GM12801 (cell line): Measurements from ENCODE around the gene CCDC9B.

ENCODE experiments used
- TF ChIP-seq, protein P1 (sequence below): IDR thresholded peaks from one replicate; pipeline ENCODE4 v1.5.1; 2011; ENCODE audit warnings: control low read depth; ENCODE audit not compliant: insufficient read length; ENCODE audit errors: extremely low read depth

CCDC9B gene

DNA sequence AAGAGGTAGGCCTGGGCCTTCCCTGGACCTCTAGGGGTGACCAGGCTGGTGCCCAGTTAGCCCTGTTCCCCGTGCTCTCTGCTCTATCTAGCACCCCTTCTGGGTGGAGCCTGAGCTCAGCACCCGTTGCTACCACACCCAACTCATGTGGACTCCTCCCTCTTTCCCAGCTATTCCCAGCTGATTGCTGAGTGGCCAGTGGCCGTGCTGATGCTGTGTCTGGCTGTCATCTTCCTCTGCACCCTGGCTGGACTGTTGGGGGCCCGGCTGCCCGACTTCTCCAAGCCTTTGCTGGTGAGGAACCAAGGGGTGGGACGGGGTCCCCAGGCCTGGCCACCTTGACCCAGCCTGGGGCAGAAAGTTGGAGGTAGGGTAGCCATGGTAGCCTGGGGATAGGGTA lies 23.5 kb upstream of the CCDC9B start:
- TF ChIP-seq, protein P1, sequence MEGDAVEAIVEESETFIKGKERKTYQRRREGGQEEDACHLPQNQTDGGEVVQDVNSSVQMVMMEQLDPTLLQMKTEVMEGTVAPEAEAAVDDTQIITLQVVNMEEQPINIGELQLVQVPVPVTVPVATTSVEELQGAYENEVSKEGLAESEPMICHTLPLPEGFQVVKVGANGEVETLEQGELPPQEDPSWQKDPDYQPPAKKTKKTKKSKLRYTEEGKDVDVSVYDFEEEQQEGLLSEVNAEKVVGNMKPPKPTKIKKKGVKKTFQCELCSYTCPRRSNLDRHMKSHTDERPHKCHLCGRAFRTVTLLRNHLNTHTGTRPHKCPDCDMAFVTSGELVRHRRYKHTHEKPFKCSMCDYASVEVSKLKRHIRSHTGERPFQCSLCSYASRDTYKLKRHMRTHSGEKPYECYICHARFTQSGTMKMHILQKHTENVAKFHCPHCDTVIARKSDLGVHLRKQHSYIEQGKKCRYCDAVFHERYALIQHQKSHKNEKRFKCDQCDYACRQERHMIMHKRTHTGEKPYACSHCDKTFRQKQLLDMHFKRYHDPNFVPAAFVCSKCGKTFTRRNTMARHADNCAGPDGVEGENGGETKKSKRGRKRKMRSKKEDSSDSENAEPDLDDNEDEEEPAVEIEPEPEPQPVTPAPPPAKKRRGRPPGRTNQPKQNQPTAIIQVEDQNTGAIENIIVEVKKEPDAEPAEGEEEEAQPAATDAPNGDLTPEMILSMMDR, result no peak

DNA sequence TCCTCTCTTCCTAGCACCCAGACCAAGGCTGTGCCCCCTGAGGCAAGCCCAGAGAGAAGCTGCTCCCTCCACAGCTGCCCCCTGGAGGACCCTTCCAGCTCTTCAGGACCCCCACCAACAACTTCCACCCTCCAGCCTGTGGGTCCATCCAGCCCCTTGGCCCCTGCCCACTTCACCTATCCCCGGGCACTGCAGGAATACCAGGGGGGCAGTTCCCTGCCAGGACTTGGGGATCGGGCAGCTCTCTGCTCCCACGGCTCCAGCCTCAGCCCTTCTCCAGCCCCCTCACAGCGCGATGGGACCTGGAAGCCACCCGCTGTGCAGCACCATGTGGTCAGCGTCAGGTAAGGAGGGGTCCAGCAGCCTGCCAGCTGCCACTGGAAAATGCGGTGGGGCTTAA lies 22.9 kb upstream of the CCDC9B start:
- TF ChIP-seq, protein P1, result no peak

DNA sequence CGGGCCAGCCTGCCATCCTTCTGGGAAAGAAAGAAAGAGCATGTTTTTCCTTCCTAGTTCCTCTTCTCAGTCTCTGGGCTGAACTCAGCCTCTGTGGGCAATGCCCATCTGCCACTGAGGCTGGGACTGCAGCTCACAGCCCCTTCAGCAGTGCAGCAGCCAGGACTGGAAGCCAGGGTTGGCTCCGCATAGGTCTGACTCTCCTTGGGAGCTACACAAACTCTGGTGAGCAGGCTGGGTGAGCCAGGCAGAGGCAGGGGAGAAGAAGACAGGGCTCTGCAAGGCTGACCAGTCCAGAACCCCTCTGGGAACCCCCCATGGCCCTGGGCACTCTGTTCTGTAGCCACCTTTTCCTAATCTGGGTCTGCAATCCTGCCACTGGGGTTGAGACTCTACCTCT lies 20.9 kb upstream of the CCDC9B start:
- TF ChIP-seq, protein P1, result no peak

DNA sequence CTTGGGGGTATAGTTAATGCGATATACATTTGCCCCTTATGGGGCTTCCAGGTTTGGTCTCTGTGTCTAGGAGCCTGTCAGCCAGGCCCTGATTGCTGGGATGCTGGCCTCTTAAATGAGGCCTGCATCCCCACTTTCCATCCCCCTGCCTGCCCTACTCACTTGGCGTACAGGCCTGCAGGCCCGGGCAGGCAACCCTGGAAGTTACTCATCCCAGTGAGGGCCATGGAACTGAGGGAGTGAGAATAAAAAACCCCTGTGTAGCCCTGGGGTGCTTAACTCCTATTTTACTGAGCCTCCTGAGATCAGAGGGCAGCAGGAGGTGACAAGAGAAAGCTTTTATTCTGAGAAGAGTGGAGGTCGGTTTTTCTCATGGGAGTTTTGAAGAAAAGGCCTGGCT lies 19.3 kb upstream of the CCDC9B start:
- TF ChIP-seq, protein P1, result no peak

DNA sequence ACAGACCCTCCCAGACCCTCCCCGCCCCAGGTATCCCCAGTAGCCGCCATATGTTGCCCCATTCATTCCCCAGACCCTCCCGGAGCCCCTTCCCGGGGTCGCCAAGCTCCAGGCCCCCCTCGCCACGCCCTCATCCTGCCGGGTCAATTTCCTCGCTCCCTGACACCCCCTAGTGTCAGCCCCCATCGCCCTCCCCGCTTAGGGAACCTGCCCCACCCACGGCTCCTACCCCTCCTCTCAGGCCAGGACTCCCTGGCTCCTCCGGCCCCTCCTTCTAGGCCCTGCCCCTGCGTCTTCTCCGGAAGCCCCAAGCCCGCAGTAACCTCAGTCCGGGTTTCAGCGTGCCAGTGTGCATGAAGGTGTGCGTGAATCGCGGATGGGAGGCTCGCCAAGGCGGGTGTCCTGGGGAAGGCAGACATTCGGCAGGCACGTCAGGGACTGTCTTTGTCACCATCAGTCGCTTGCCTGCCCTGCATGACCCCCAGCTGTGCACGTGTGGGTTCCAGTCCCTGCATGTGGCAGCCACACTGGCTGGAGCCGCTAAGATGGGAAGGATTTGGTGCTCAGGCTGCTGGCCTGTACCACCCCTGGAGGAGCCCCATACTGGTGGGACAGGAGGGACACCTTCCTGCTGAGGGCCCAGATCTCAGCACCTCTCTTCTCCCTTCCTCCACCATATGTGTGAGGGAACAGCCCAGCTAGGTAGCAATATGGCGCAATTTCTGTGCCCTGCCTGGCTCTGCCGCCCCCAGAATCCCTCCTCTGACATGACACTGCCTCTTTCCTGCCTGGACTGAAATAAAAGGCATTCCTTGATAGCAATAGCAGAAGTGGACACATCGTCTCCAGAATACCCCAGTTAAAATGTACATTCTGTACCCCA lies 18.0 kb upstream of the CCDC9B start:
- TF ChIP-seq, protein P1, result no peak

DNA sequence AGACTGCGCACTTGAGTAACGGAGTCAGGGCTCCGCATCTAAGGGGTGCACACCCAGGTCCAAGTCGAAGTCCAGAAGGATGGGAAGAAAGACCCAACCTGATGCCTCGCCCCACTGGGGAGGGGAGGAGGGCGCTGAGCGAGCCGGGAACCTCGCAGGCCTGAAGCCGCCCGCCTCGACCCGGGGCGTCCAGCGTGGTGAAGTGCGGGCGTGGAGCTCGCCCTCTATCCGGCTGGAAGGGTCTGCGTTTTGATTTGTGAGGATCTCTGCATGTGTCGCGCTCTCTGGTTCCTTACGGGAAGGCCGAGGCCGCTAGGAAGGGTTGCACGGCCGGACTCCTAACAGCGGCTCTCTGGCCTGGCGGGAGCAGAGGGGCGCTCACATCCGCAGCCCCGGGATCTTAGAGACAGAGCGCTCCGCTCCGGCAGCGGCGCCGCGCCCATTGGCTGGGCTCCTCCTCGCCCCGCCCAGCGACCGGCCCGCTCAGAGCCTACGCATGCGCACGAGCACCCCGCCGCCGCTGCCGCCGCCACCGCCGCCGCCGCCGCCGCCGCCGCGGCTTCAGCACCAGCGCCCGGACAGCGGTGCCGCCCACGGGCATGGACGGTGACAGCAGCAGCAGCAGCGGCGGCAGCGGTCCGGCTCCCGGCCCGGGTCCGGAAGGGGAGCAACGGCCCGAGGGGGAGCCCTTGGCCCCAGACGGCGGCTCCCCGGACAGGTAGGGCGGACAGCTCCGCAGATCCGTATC lies 17.2 kb upstream of the CCDC9B start, which contains the start of gene DISP2:
DISP2 (plus strand) TSS at position 497 of the 748 bp plus-strand sequence; CDS start at position 600, 103 bp downstream.
- TF ChIP-seq, protein P1, result no peak

DNA sequence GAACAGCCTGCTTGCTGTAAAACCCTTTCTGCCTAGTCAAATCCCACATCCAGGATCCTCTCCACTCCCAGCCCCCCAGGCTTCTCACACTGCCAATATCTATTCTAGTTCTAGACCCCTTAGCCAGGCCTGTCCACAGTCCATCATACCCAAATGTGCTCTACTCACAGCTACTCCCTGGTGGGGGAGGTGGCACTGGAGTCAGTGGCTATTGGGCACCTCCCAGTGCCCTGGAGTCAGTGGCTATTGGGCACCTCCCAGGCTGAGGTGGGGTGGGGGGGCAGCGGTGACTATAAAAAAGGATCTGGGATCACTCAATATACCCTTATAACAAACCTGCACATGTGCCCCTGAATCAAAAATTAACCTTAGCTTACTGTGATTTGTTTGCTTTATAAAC lies 16.5 kb upstream of the CCDC9B start:
- TF ChIP-seq, protein P1, result no peak
